ENCODE measurements around the gene VTA1.

GRCh38 chr6:142174703-142175102, 27.6 kb downstream of the VTA1 start:
- TF ChIP-seq CTCF (conservative IDR thresholded peaks at IDR 0.05; ENCODE audit: low read length) (no peak), EZH2phosphoT487 (IDR thresholded peaks at IDR 0.05; ENCODE audit: borderline replicate concordance, low read depth, low read length) (no peak)
